K562 (cell line): Measurements from ENCODE around the gene INHA. TPM values are rescaled to one million over a fixed set of nuclear protein-coding genes. Genes with fewer than 3 reads are reported as not detected.

Source experiments
- ESRRA ChIP-seq: fragments of 450-650 bp; IDR thresholded peaks from 2 replicates; pipeline ENCODE4 v1.6.1; 2014; ENCODE audit warnings: low read depth, mild to moderate bottlenecking, moderate library complexity, borderline replicate concordance
- FIP1L1 ChIP-seq: fragments of 200-400 bp; formaldehyde crosslinking; IDR thresholded peaks from 2 replicates; pipeline ENCODE4 v1.6.1; 2018; ENCODE audit warnings: mild to moderate bottlenecking, low read depth, low read length; ENCODE audit not compliant: poor library complexity, severe bottlenecking
- GMEB1 ChIP-seq: fragments of 250-450 bp; sonication (Bioruptor Pico); IDR thresholded peaks from 2 replicates; pipeline ENCODE4 v1.4.0; 2020; ENCODE audit warnings: mild to moderate bottlenecking
- HMG20A ChIP-seq: fragments of 450-650 bp; formaldehyde crosslinking; conservative IDR thresholded peaks from 2 replicates; pipeline ENCODE4 v1.4.0; 2020; ENCODE audit warnings: mild to moderate bottlenecking, mixed read lengths
- HSF4 ChIP-seq: fragments of 250-450 bp; sonication (Bioruptor Pico); IDR thresholded peaks from 2 replicates; pipeline ENCODE4 v2.1.2; 2022; ENCODE audit warnings: mild to moderate bottlenecking, moderate library complexity, borderline replicate concordance
- JUND ChIP-seq, 2 experiments: IDR thresholded peaks; 2 replicates in 1 of 2; 3 replicates in 1 of 2; pipeline ENCODE4 v1.6.1; 2011; ENCODE audit warnings: borderline replicate concordance in 2 of 2, low read depth in 2 of 2, low read length in 2 of 2, improper control_type of control experiment in 1 of 2, missing biosample characterization in 1 of 2, missing genetic modification characterization in 1 of 2, missing genetic modification reagents in 1 of 2
- KLF6 ChIP-seq: fragments of 250-450 bp; sonication (Bioruptor Pico); IDR thresholded peaks from 2 replicates; pipeline ENCODE4 v1.4.0; 2020; ENCODE audit warnings: mild to moderate bottlenecking, moderate library complexity, borderline replicate concordance
- PREB ChIP-seq: sonication (generic); formaldehyde crosslinking; IDR thresholded peaks from 2 replicates; pipeline ENCODE4 v1.8.1; 2023; ENCODE audit warnings: mild to moderate bottlenecking, missing genetic modification reagents
- THAP12 ChIP-seq: fragments of 250-450 bp; sonication (Bioruptor Pico); IDR thresholded peaks from 2 replicates; pipeline ENCODE4 v1.9.0; 2021; ENCODE audit warnings: mild to moderate bottlenecking, inconsistent platforms
- polyA plus RNA-seq, 8 experiments: library from polyadenylated mRNA; depleted of rRNA in 4 of 8; stranded (reverse) in 5 of 8; unstranded in 3 of 8; fragments of >200 nt; fragmentation: Nextera tagmentation in 2 of 8; fragmentation: Illumina TruSeq in 1 of 8; extraction: Ambion mirVana in 2 of 8; extraction: Trizol in 1 of 8; gene quantifications; 2 replicates each; pipeline versions ENCODE4 v1.2.1 to v1.2.3, GENCODE V29; 2011 to 2014; ENCODE audit warnings: inconsistent platforms in 1 of 8, missing spikeins in 1 of 8
- total RNA-seq, 7 experiments: library from RNA; depleted of rRNA in 6 of 7; stranded (reverse); fragments of >200 nt in 6 of 7; fragmentation: Illumina TruSeq in 2 of 7; extraction: Trizol in 2 of 7; gene quantifications; 2 replicates each; pipeline versions ENCODE4 v1.2.1 to v1.2.3, GENCODE V29; 2011 to 2021; ENCODE audit warnings: low replicate concordance in 1 of 7
- TF ChIP-seq, protein P1 (sequence below), 2 experiments: fragments of 450-650 bp; formaldehyde crosslinking in 1 of 2; IDR thresholded peaks; 2 replicates each; pipeline versions ENCODE4 v1.4.0 to v1.6.1; 2014 to 2020; ENCODE audit warnings: mild to moderate bottlenecking in 2 of 2, borderline replicate concordance in 1 of 2, low read depth in 1 of 2

Gene INHA
- total and polyA plus RNA-seq, 9 of the 15 experiments (the other 6 are each of a cell fraction or from before 2014, with no cell fraction given) = 0.07 to 1.9 (median 0.40) TPM

DNA sequence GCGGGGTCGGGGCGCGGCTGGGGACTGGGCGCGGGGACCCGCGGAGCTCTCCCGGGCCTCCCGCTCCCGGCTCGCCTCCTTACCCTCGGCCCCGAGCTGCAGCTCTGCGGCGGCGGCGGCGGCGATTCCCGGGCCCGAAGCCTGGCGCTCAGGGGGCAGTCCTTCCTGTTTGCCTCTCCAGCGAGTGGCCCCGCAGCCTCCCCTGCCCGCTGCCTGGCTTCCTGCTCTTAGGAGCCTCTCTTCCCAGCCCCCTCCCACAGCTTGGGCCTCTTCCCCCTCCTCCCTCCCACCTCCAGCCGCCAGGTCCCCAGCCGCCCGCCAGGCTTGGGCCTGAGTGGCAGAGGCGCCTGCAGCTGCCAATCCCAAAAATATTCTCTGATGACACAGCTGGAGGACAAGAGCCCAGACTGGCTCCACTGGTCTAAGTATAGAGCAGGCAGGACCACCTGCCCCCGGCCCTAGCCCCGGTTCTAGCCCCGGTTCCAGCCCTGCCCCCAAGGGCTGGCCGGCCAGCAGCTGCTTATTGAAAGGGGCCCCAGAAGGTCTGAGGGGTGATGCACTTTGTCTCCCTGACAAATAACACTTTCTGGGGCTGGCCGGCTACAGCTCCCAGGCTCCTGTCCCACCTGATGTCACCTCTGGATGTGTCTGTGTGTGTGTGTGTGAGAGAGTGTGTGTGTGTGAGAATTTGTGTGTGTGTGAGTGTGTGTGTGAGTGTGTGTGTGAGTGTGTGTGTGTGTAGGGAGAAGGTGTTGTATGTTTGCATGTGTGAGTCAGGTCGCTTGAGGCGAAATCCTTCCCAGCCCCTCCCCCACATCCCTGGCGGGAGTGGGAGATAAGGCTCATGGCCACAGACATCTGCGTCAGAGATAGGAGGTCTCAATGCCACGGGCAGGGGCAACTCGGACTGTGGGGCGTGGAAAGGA is 536 bp upstream of the INHA start, which contains the start of gene OBSL1 (continued):
- TF ChIP-seq, protein P1, sequence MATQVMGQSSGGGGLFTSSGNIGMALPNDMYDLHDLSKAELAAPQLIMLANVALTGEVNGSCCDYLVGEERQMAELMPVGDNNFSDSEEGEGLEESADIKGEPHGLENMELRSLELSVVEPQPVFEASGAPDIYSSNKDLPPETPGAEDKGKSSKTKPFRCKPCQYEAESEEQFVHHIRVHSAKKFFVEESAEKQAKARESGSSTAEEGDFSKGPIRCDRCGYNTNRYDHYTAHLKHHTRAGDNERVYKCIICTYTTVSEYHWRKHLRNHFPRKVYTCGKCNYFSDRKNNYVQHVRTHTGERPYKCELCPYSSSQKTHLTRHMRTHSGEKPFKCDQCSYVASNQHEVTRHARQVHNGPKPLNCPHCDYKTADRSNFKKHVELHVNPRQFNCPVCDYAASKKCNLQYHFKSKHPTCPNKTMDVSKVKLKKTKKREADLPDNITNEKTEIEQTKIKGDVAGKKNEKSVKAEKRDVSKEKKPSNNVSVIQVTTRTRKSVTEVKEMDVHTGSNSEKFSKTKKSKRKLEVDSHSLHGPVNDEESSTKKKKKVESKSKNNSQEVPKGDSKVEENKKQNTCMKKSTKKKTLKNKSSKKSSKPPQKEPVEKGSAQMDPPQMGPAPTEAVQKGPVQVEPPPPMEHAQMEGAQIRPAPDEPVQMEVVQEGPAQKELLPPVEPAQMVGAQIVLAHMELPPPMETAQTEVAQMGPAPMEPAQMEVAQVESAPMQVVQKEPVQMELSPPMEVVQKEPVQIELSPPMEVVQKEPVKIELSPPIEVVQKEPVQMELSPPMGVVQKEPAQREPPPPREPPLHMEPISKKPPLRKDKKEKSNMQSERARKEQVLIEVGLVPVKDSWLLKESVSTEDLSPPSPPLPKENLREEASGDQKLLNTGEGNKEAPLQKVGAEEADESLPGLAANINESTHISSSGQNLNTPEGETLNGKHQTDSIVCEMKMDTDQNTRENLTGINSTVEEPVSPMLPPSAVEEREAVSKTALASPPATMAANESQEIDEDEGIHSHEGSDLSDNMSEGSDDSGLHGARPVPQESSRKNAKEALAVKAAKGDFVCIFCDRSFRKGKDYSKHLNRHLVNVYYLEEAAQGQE (IDR thresholded peaks at IDR 0.05; ENCODE audit: borderline replicate concordance) = no peak; the same call in 1 of the 2 replicates
- TF ChIP-seq, protein P1 (CRISPR knock-in tag; IDR thresholded peaks at IDR 0.05; ENCODE audit: low read depth) = no peak
- TF ChIP-seq FIP1L1 (no peak), JUND (IDR thresholded peaks at IDR 0.05; ENCODE audit: borderline replicate concordance, low read depth, low read length) (peak; percentile 80), JUND (tag; IDR thresholded peaks at IDR 0.05; ENCODE audit: borderline replicate concordance, low read depth, low read length) (peak; percentile 83; the same call in 2 of the 3 replicates), HSF4 (CRISPR knock-in tag) (no peak), PREB (no peak), KLF6 (CRISPR knock-in tag) (no peak), ESRRA (peak; percentile 39; the same call in 1 of the 2 replicates), GMEB1 (no peak), THAP12 (CRISPR knock-in tag) (no peak), HMG20A (CRISPR knock-in tag) (no peak)
